ENCODE results near the gene CDC42BPB.

CDC42BPB gene

DNA sequence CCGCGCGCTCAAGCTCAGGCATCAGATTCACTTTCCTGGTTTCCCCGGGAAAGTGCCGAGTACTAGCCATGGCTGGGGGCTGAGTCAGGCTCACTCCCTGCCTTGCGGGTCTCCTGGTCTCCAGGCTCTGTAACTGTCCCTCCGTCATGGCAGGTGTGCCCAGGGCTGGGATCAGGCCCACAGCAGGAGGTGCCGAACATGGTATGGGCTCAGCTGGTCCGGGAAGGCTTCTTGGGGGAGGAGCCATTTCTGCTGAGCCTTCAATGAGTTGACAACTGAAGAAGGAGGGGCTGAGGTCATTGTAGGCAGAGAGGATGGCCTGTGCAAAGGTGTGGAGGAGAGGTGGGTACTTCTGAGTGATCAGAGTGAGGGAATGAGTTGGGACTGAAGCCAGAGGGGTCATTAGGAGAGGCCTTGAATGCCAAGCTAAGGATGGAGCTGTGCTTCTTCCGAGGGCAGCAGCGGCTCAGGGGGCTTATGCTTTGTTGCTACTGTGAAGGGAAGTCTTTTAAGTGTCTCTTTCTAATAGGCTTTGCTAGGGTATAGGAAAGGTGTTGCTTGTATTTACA is 37.9 kb upstream of the CDC42BPB start:
- no peak for FAIRE-seq

DNA sequence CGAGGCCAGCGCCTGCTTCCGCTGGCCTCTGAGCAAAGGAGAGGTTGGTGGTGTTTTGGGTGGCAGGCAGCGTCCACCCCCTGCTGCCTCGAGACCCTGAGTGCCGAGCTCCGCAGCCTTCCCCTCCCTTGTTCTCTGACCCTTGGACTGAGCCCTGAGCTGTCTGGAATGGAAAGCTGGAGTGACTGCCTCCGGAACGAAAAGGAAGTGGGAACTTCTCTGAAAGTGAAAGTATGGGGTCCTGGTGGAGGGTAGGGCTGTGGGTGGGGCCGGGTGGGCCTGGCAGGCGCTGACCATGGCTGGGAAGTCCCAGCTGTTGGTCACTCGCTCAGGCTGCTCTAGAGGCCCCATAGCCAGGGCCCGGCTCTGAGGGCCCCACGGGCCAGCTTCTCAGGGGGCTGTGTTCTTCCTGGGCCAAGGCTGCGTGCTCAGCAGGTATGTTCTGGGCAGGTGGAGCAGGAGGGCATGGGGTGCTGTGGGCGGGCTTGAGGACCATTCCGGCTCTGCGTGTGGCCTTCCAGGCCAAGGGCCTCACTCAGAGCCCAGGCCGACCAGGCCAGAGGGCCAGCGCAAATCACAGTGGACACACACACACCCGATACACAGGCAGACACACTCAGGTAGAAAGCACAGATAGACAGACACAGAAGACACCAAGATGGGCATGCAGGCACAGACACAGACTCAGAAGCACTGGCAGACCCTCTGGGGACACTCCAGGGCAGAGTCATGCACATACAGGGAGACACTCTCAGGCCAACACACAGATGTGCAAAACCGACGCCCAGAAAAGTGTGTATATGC is 37.3 kb upstream of the CDC42BPB start, which contains the start of gene EXOC3L4:
TSS of gene EXOC3L4 (plus strand) at position 320 of the 804 bp plus-strand sequence. CDS start 5,495 bp downstream, outside the sequence.
- FAIRE-seq, result no peak

DNA sequence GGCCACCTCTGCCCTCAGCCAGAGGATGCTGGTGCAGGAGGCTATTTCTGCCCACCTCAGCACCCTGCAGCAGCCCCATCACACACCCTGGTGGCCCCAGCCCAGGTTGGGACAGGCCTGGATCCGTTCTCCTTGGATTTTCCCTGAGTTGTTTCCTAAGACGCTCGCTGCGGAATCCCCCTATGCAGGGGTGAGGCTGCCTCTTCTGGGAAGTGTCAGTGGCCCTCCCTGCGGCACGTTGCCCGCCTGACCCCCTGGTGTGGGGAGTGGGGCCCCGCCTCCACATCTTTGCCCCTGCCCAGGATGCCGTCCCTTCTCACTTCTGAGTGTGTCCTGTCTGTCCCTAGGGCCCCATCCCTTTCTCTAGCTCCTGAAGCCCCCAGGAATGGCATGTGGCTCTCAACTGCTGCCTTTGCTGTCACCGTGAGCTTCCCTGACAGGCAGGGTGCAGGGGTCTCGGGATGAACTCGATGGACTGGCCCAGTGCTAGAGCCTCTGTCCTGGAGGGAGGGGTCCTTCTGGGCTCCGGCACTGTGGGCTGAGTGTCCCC is 36.6 kb upstream of the CDC42BPB start:
- FAIRE-seq, result no peak

DNA sequence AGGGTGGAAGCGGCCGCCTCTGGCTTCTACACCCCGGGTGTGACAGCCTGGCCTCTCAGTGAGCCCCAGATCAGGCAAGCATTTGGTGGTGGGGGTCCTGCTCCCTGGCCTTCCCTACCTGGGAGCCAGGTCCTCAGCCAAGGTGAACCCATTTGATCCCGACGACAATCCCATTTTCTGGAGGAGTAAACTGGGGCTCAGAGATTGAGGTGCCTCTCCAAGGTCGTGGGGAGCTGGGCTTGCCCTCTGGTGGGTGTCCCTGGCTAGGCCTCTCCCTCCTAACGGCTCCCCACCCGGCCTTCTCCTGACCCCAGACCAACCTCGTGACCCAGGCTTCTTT is 34.5 kb upstream of the CDC42BPB start:
- no peak for FAIRE-seq

DNA sequence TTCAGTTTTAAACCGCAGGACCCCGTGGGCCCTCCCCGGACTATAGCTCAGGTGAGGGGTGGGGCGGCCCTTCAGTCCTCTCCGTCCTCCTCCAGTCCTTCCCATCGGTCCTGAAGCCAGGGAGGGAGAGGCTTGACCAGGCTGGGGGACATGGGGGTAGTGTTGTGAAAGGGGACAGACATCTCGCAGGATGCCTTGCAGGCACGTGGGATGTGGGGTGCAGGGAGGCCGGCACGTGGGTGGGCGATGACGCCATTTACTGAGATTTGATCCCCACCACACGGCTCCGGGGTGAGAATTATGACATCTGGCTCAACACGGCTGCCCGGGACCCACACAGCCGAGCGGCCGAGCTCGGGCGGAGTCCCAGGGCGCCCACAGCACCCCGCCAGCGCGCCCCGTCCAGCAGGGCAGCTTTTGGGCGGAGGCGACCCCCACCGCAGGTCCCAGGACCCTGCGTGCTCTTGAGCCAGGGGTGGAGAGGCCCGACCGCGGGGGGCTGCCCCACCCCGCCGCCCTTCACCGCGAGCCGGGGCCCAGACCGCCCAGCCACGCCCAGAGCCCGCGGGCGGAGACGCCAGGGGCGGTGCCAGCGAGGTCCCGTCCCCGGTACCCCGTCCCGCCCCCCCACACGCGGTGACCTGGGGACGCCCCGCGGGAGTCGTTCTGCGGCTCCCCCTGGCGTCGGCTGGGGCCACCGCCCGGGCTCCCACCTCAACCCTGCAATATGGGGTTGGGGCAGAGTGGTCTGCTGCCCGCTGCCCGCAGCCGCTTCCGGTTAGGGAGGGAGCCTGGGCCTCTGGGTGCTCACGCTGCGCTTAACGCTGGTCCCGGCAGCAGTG is 33.9 kb upstream of the CDC42BPB start:
- no peak for FAIRE-seq

DNA sequence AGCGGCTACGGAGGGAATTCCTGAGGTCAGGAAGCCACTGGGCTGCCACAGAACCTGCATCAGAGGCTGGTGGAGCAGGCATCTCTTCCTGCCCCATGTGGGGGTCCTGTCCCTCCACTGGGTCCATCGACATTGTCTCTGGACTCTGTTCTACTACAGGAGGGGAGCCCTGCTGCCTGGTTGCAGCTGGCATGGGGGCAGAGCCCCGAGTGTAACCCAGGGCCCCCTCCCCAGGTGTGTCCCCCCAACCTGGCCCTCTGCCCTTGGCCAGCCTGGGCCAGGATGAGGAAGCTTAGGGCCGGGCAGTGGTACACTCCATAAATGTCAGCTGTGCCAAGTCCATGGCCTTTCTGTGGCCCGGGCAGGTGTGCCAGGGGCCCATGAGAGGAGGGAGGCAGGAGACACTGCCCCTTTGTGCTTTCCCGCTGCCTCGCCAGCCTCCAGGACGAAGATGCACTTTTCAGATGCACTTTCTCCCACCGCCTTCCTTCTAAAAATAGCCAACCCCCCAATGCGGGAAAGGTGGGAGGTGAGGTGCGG is 33.2 kb upstream of the CDC42BPB start:
- no peak for FAIRE-seq

DNA sequence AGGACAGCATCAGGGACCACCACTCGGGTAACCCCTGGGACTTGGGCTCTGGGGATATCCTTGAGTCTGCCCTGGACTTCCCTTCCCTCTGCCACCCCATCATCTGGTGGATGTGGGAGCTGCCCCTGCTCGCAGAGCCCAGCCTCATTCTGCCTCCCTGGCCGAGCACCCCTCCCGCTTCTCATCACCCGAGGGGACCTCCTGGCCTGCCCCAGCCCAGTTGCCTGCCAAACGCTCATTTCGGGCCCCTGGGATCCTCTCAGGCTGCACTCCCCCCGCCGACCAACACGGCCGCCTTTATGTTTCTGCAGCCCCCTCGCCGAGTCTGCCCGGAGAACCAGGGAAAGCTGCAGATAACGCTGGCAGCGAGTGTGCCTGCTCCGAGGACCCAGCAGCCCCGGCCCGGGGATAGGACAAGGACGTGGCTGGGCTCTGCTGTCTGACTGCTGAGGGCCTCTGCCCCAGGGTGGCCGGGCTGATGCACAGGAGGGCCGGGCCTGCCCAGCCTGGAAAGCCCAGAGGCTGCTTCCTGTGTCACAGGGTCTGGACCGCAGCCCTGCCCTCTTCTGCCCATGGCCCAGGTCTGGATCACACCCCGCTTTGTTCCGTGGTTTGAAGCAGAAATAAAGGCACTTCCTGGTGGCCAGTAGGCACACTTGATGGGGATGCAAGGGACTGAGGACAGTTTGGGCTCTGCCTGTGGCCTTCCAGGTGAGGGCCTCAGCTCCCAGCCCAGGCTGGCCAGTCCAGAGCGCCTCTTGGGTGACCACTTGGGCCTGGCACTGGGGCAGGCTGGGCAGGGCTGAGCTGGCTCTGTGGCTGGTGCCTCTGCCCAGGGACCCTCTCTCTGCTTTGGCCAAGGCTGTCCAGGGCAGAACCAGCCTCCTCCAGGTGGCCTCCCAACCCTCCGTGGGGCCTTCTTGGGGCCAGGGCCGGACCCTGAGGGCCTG is 32.3 kb upstream of the CDC42BPB start:
- FAIRE-seq, result no peak

DNA sequence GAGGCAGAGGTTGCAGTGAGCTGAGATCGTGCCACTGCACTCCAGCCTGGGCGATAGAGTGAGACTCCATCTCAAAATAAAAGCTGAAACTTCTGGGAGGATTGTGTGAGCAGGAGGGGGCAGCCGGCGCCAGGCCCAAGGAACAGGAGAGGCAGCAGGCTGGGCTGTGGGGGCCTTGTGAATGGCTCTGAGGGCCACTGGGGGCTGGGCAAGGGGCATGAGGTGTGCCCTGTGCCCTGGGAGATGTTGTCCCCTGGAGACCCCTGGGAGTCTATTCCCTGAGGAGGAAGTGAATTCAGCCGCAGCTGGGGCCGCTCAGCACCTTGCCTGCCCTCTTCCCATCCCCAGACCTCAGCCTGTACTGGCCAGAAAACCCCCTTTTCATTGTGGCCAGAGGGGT is 31.6 kb upstream of the CDC42BPB start:
- no peak for FAIRE-seq

DNA sequence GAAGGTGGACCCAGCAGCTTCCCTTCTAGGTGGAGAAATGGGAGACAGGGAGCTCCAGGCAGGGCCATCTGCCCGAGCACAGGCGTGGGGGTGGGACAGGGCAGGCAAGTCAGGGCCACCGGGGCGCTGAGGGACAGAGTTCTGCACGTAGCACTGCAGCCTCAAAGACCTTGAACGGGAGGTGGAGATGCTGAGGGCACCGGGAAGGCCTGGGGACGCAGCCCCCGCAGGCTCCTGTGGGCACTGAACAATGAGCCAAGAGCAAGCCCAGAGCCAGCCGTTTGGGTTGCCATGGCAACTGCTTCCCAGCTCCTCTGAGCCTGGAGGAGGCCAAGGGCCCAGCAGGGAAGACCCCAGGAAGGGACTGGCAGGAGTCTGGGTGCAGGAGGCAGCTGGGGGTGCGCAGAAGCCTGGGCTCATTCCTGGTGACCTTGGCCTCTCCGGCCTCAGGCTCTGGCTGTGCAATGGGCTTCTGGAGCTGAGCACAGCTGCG is 30.0 kb upstream of the CDC42BPB start:
- no peak for FAIRE-seq

DNA sequence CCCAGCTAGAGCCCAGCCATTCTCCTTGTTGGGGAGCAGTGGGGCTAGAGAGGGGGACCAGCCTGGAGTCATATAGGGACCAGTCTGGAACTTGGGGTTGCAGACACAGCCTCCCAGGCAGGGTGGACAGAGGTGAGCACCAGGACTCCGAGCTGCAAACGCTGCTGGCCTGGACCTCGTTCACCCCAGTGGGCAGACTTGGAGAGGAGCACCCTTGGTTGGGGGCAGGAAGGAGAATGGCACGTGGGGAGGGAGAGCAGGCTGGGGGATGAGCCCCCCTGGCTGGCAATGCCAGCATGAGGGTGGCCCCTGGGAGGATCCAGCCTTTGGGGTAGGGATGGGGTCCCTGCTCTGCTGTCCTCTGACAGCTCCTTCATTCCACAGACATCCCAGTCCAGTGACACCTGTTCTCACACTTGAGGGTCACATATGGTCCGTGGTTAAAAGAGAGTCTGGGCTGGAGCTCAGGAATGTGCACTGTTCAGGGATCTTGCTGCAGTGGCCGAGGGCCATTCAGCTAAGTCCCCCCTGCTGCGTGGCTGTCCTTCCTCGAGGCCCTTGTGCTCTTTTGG is 29.5 kb upstream of the CDC42BPB start:
- no peak for FAIRE-seq

DNA sequence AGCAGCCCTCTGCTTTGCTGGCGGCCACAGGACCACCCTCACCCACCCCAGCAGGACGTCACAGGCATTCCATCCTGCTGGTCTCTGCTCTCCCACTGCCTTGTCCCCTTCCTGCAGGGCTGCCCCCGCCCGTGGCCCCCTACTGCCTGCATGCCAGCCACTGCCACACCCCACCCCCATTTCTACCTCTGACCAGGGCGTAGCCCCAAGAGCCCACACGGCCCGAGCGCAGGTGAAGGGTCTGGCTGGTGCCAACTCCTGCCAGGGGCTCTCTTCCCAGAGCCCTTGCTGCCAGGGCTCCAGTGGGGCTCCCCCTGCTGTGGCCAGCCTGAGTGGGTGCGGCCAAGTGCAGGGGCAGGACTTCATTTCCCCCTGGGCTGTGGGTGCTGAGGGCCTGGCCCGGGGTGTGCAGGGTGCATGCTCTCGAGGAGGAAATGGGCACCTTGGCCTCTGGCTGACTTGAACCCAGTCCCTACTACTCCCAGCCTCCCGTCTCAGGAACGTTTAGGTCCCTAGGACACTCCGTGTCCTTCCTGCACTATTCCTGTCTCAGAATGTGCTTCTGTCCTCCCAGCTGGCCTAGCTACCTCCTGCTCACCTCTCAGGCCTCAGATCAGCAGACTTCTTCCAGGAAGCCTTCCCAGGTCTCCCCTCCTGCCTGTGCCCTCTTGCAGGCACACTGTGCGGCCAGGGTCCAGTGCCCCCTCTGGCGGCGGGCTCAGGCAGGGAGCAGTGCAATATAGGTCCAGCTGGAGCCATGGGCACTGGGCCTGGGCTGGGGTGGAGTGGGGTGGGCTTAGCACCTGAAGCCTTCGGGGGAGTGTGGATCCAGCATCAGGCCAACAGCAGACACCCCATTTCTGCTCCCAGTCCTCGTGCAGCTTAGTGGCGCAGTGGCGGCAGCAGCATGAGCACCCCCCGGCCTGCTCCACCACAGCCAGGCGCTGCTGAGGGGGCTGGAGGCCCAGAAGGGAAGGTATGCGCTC is 28.1 kb upstream of the CDC42BPB start:
- no peak for FAIRE-seq

DNA sequence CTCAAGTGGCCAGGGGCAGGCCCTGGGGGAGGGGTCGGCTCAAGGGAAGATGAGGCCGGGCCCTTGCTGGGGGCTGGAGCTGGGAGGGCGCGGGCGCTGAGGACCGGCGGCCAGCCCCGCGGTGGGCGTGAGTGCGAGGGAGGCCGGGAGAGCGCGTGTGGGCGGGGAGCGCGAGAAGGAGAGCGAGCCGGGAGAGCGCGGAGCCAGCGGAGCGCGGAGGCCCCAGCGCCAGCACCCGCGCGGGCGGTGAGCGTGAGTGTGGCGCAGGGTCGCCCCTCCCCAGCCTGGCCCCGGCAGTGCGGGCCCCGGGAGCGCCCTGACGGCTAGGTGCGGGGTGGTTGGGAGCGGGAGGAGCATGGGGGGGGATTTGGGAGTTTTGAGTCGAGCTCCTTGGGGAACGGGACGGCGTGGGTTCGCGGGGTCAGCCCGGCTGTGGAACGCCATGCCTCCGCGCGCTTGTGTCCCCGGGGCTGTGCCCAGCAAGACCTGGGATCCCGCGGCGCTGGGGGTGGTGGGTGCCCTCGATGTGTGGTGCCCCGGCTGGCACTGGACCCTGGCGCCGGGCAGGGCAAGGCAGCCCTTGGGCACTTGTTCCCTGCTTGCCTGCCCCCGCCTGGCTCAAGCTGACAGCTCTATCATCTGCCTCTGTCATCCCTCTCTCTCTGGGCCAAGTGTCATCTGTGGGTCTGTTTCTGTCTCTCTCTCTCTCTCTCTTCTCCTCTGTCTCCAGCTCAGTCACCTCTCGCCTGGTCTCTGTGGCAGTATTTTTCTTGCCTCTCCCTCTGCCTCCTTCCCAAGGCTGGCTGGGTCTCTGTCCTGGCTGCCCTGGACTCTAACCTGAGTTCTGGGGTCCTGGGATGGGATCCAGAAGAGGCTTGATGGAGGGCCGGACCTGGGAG is 26.9 kb upstream of the CDC42BPB start, which contains the start of gene LBHD2:
TSS of gene LBHD2 (plus strand) at position 190 of the 899 bp plus-strand sequence. CDS start 1,803 bp downstream, outside the sequence.
- FAIRE-seq, result no peak

DNA sequence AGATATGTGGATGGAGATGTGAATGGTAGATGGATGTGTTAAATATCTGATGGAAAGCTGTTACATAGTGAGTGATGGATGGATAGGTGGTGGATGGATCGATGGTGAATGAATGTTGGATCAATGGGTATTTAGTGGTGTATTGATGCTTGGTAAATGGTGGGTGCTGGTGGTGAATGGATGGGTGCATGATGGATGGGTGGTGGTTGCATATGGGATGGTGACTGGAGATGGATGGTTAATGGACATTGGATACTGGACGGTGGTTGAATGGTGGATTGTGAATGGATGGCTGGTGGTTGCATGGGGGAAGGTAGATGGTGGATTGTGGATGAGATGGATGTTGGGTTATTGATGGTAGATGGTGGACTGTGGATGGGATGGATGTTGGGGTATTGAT is 24.6 kb upstream of the CDC42BPB start:
- FAIRE-seq, result no peak

DNA sequence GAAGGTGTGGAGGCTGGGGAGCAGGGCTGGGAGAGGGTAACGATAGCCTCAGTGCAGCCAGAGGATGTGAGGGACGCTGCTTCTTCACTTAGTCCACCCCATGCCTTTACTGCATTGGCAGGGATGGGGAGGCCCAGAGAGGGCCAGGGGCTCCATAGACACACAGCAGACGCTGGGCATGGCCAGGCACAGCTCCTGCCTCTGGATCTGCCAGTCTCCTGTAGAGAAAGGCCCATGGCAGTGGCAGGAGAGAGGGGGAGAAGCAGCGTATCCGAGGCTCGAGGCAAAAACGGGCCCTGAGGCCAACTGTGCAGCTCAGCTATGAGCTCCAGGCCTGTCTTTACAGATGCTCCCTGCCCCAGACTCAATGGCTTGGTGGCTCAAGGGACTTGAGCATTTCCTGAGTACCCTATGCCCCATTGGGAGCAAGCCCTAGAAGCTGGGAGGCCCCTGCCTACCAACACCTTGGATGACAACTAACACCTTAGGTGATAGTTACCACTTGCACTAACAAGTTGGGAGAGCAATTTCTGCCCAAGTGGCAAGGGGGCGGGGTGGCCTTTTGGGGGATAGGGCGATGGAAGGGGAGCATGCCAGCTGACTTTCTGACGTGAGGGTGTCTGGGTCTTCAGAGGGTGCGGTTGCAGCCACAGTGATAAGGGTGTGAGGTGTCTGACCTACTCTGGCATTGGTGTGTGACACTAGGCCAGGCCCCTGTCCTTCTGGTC is 21.7 kb upstream of the CDC42BPB start:
- FAIRE-seq, result no peak

DNA sequence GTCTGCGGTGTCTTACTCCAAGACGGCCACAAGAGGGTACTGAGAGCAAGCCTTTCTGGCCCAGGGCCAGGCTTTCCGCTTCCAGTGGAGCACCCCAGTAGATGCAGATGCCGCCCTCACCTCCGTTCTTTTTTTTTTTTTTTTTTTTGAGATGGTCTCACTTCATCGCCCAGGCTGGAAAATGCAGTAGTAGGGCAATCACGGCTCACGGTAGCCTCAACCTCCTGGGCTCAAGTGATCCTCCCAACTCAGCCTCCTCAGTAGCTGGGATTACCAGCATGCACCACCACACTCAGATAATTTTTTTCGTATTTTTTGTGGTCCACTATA is 21.0 kb upstream of the CDC42BPB start:
- peak; percentile 18 for FAIRE-seq

DNA sequence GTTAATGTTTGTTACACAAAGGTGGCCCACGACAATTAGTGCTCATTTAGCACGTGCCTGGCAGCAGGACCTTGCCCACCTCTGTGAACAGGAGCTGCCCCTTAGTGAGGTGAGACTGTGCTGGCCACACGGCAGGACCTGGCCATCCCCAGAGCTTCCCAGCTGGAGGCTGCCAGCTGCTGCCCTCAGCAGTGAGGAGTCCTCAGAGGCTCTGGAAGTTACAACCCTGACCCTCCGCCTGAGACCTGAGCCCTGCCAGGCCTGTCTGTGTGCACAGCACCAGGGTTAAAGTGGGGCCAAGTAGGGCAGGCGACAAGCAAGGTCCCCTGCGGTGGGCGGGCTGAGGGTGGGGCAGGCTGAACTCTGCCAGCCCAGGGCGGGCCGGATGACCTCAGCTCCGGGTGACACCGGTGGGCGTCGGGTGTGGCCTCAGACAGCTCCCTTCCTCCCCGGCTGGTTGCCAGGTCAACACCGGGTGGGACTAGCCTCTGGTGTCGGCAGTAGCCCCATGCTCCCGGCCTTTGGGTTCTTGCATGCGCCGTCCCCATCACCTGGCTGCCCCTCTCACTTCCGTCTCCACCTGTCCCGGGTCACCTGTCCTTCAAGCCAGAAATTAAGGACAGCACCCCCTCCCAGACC is 17.5 kb upstream of the CDC42BPB start:
- no peak for FAIRE-seq

DNA sequence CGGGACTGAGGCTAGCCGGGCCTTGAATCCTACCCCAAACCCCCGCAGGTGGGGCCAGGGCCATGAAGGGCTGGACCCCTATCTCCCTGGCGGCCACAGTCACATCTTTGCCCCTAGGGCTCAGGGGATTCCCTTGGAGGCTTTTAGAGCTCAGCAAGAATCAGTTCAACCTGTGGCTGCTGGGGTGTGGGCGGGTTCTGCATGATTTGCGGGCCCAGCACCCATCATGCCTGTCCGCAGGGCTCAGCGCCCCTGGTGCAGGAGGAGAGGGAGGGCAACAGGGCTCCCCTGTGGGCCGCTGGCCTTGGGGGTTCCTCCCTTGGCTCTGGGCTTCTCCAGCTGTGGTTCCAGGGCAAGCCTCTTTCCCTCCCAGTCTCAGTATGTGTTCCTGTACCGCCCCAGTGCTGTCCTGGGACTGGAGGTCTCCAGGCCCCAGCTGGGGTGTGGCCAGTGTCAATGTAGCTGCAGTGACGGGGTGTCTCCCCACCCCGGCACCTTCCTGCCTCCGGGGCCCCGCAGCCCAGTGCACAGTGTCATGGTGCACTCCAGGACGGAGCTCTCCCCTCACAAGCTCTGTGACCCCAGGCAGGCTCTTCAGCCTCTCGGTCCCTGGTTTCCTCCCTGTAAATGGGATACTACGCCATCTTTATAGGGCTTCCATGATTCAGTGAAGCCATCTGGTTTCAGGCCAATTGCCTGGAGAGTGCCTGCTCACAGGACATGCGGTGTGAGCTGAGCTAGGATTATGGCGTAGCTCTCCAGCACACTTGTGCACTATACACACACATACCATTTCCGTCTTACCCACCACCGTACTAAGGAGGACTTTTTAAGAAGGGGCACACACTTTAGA is 16.8 kb upstream of the CDC42BPB start:
- FAIRE-seq, result no peak

Measured in endometrium (tissue), 2 donors.